CD8-positive, alpha-beta memory T cell (primary cell): ENCODE data around the gene NTRK3. TPM values are rescaled to one million over a fixed set of nuclear protein-coding genes. Genes with fewer than 3 reads are reported as not detected.

Source experiments
- CTCF ChIA-PET: fragments of 350-600 bp; sonication (Branson Sonifier 250); formaldehyde crosslinking; loops from one replicate; lab custom pipeline; 2021; ENCODE audit warnings: antibody characterized with exemption; lab: Charles Lee
- POLR2A ChIA-PET: fragments of 350-600 bp; sonication (Branson Sonifier 250); formaldehyde crosslinking; loops from one replicate; lab custom pipeline; 2021; ENCODE audit warnings: antibody characterized with exemption; lab: Charles Lee
- DNase-seq, 5 donors: peaks; one replicate each; pipeline versions ENCODE4 v3.0.0 to v3.0.0-alpha.2; 2020 to 2022; ENCODE audit warnings: mixed read lengths in 1 of 5
- H3K27ac ChIP-seq: one replicate; pipeline ENCODE4 v1.7.0; 2013; ENCODE audit warnings: low read depth, mild to moderate bottlenecking, low read length, moderate library complexity
- H3K27me3 ChIP-seq: 2 replicates; pipeline ENCODE4 v1.7.0; 2013; ENCODE audit warnings: low read length, mild to moderate bottlenecking; ENCODE audit not compliant: insufficient read depth, poor library complexity, severe bottlenecking
- H3K36me3 ChIP-seq: 2 replicates; pipeline ENCODE4 v1.7.0; 2013; ENCODE audit warnings: mild to moderate bottlenecking, low read length, moderate library complexity; ENCODE audit not compliant: insufficient read depth
- H3K4me1 ChIP-seq: 2 replicates; pipeline ENCODE4 v1.7.0; 2013; ENCODE audit warnings: mild to moderate bottlenecking, low read length, moderate library complexity; ENCODE audit not compliant: insufficient read depth
- H3K4me3 ChIP-seq: 2 replicates; pipeline ENCODE4 v1.7.0; 2013; ENCODE audit warnings: mild to moderate bottlenecking, low read length
- H3K9me3 ChIP-seq: 2 replicates; pipeline ENCODE4 v1.7.0; 2013; ENCODE audit warnings: mild to moderate bottlenecking, low read length
- H3K27ac Mint-ChIP-seq, 8 donors: one replicate each; pipeline ENCODE4 v1.8.0; 2020 to 2021; ENCODE audit warnings: mixed read lengths in 8 of 8, mild to moderate bottlenecking in 6 of 8, inconsistent platforms in 3 of 8, moderate library complexity in 3 of 8
- H3K27me3 Mint-ChIP-seq, 2 donors: one replicate each; pipeline ENCODE4 v1.8.0; 2020 to 2021; ENCODE audit warnings: mixed read lengths in 2 of 2, mild to moderate bottlenecking in 1 of 2, moderate library complexity in 1 of 2
- H3K36me3 Mint-ChIP-seq, 3 donors: one replicate each; pipeline ENCODE4 v1.8.0; 2020 to 2021; ENCODE audit warnings: mixed read lengths in 3 of 3, inconsistent platforms in 1 of 3, mild to moderate bottlenecking in 1 of 3
- H3K4me1 Mint-ChIP-seq, 3 donors: one replicate each; pipeline ENCODE4 v1.8.0; 2020 to 2021; ENCODE audit warnings: mixed read lengths in 3 of 3, inconsistent platforms in 1 of 3, mild to moderate bottlenecking in 1 of 3
- H3K4me3 Mint-ChIP-seq, 7 donors: one replicate each; pipeline ENCODE4 v1.8.0; 2020 to 2021; ENCODE audit warnings: mixed read lengths in 7 of 7, mild to moderate bottlenecking in 6 of 7, moderate library complexity in 4 of 7, inconsistent platforms in 2 of 7
- H3K9me3 Mint-ChIP-seq, 5 donors: one replicate each; pipeline ENCODE4 v1.8.0; 2020 to 2022; ENCODE audit warnings: mixed read lengths in 5 of 5, mild to moderate bottlenecking in 3 of 5, moderate library complexity in 2 of 5, inconsistent platforms in 1 of 5
- polyA plus RNA-seq: library from polyadenylated mRNA; unstranded; fragments of 300-500 nt; fragmentation: Illumina TruSeq; gene quantifications from one replicate; pipeline ENCODE4 v1.2.3, GENCODE V29; 2021
- total RNA-seq, 2 experiments: library from RNA; stranded (reverse); gene quantifications; one replicate each; pipeline ENCODE4 v1.2.3, GENCODE V29; 2021

The NTRK3 gene
- total and polyA plus RNA-seq, 3 experiments from 2014 or later = 0.26 to 0.29 TPM; not detected in 1

- H3K27me3 ChIP-seq = no peaks in the 10 kb centered on the region
- no peak overlapping the region for H3K27ac Mint-ChIP-seq
- H3K4me1 ChIP-seq = no peaks in the 10 kb centered on the region
- ChIA-PET CTCF (no interaction called here), POLR2A (no interaction called here)
- no peaks in the 10 kb centered on the region for H3K36me3 Mint-ChIP-seq
- H3K4me3 Mint-ChIP-seq = no peak overlapping the region
- no peak for DNase-seq
- H3K9me3 ChIP-seq = no peaks in the 10 kb centered on the region
- no peak overlapping the region for H3K27ac ChIP-seq
- H3K36me3 ChIP-seq = no peaks in the 10 kb centered on the region
- H3K9me3 Mint-ChIP-seq = peaks cover 0 to 3% (median 0%) of the 10 kb centered on the region in 5 donors
- peaks cover 0 to 8% of the 10 kb centered on the region in 2 donors for H3K27me3 Mint-ChIP-seq
- H3K4me3 ChIP-seq = no peak overlapping the region
- H3K4me1 Mint-ChIP-seq = no peaks in the 10 kb centered on the region
Observed at GRCh38 chr15:88069561-88069960, 187.0 kb downstream of the NTRK3 start.

- no peak overlapping the region for H3K4me3 Mint-ChIP-seq
- no peak overlapping the region for H3K4me3 ChIP-seq
- no peaks in the 10 kb centered on the region for H3K27me3 ChIP-seq
- H3K27ac ChIP-seq = no peak overlapping the region
- POLR2A ChIA-PET = no interaction called here
- peaks cover 0 to 3% (median 0%) of the 10 kb centered on the region in 5 donors for H3K9me3 Mint-ChIP-seq
- no peaks in the 10 kb centered on the region for H3K36me3 ChIP-seq
- no peak for DNase-seq
- H3K36me3 Mint-ChIP-seq = no peaks in the 10 kb centered on the region
- no peaks in the 10 kb centered on the region for H3K4me1 ChIP-seq
- no peaks in the 10 kb centered on the region for H3K9me3 ChIP-seq
- CTCF ChIA-PET = no interaction called here
- no peaks in the 10 kb centered on the region for H3K4me1 Mint-ChIP-seq
- peaks cover 0 to 8% of the 10 kb centered on the region in 2 donors for H3K27me3 Mint-ChIP-seq
- no peak overlapping the region for H3K27ac Mint-ChIP-seq
Observed at GRCh38 chr15:88067331-88067685, 189.2 kb downstream of the NTRK3 start.

- Histone ChIP-seq H3K36me3 (no peaks in the 10 kb centered on the region), H3K4me1 (no peaks in the 10 kb centered on the region), H3K27ac (no peak overlapping the region), H3K4me3 (no peak overlapping the region), H3K9me3 (no peaks in the 10 kb centered on the region), H3K27me3 (no peaks in the 10 kb centered on the region)
- no peak overlapping the region for H3K27ac Mint-ChIP-seq
- no peaks in the 10 kb centered on the region for H3K36me3 Mint-ChIP-seq
- no peak overlapping the region for H3K4me3 Mint-ChIP-seq
- H3K9me3 Mint-ChIP-seq = peaks cover 0 to 3% (median 0%) of the 10 kb centered on the region in 5 donors
- H3K27me3 Mint-ChIP-seq = peaks cover 0 to 8% of the 10 kb centered on the region in 2 donors
- CTCF ChIA-PET = no interaction called here
- no peak for DNase-seq
- POLR2A ChIA-PET = no interaction called here
- H3K4me1 Mint-ChIP-seq = no peaks in the 10 kb centered on the region
Observed at GRCh38 chr15:88066636-88067330, 189.8 kb downstream of the NTRK3 start.

GRCh38 chr15:88061452-88061851 is 195.1 kb downstream of the NTRK3 start:
- Mint-ChIP-seq H3K36me3 (no peaks in the 10 kb centered on the region), H3K27ac (no peak overlapping the region), H3K4me3 (no peak overlapping the region), H3K9me3 (peaks cover 0 to 2% (median 0%) of the 10 kb centered on the region in 5 donors), H3K4me1 (no peaks in the 10 kb centered on the region), H3K27me3 (peaks cover 0 to 1% of the 10 kb centered on the region in 2 donors)
- no peaks in the 10 kb centered on the region for H3K27me3 ChIP-seq
- no peak overlapping the region for H3K4me3 ChIP-seq
- no peak overlapping the region for H3K27ac ChIP-seq
- H3K9me3 ChIP-seq = no peaks in the 10 kb centered on the region
- CTCF ChIA-PET = no interaction called here
- DNase-seq = no peak
- no peaks in the 10 kb centered on the region for H3K36me3 ChIP-seq
- H3K4me1 ChIP-seq = no peaks in the 10 kb centered on the region
- POLR2A ChIA-PET = no interaction called here

GRCh38 chr15:88060383-88060782 is 196.2 kb downstream of the NTRK3 start:
- POLR2A ChIA-PET = no interaction called here
- no peak overlapping the region for H3K4me3 ChIP-seq
- CTCF ChIA-PET = interaction anchor here (0.7 kb wide), 1 partner anchor 1829 kb away, joined by 3 read pairs; no protein-coding TSS in a partner anchor
- no peaks in the 10 kb centered on the region for H3K4me1 Mint-ChIP-seq
- H3K36me3 Mint-ChIP-seq = no peaks in the 10 kb centered on the region
- H3K27ac Mint-ChIP-seq = no peak overlapping the region
- no peak overlapping the region for H3K4me3 Mint-ChIP-seq
- no peaks in the 10 kb centered on the region for H3K4me1 ChIP-seq
- no peak overlapping the region for H3K27ac ChIP-seq
- H3K27me3 Mint-ChIP-seq = peaks cover 0 to 1% of the 10 kb centered on the region in 2 donors
- DNase-seq = no peak
- no peaks in the 10 kb centered on the region for H3K9me3 ChIP-seq
- H3K9me3 Mint-ChIP-seq = peaks cover 0 to 2% (median 0%) of the 10 kb centered on the region in 5 donors
- H3K36me3 ChIP-seq = no peaks in the 10 kb centered on the region
- H3K27me3 ChIP-seq = no peaks in the 10 kb centered on the region

GRCh38 chr15:88057836-88058235 is 198.7 kb downstream of the NTRK3 start:
- Mint-ChIP-seq H3K9me3 (peaks cover 0 to 2% (median 0%) of the 10 kb centered on the region in 5 donors), H3K27ac (no peak overlapping the region), H3K4me1 (no peaks in the 10 kb centered on the region), H3K36me3 (no peaks in the 10 kb centered on the region), H3K4me3 (no peak overlapping the region), H3K27me3 (peaks cover 0 to 3% of the 10 kb centered on the region in 2 donors)
- ChIA-PET CTCF (no interaction called here), POLR2A (no interaction called here)
- H3K4me3 ChIP-seq = no peak overlapping the region
- no peaks in the 10 kb centered on the region for H3K36me3 ChIP-seq
- H3K27me3 ChIP-seq = no peaks in the 10 kb centered on the region
- no peak overlapping the region for H3K27ac ChIP-seq
- DNase-seq = no peak
- no peaks in the 10 kb centered on the region for H3K9me3 ChIP-seq
- no peaks in the 10 kb centered on the region for H3K4me1 ChIP-seq

GRCh38 chr15:88049506-88049905 is 207.0 kb downstream of the NTRK3 start:
- CTCF ChIA-PET = no interaction called here
- POLR2A ChIA-PET = no interaction called here
- no peaks in the 10 kb centered on the region for H3K27me3 ChIP-seq
- Mint-ChIP-seq H3K27me3 (peaks cover 2 to 7% of the 10 kb centered on the region in 2 donors), H3K4me3 (no peak overlapping the region), H3K27ac (no peak overlapping the region), H3K9me3 (peaks cover 0 to 3% (median 0%) of the 10 kb centered on the region in 5 donors), H3K36me3 (no peaks in the 10 kb centered on the region), H3K4me1 (no peaks in the 10 kb centered on the region)
- no peaks in the 10 kb centered on the region for H3K9me3 ChIP-seq
- H3K36me3 ChIP-seq = no peaks in the 10 kb centered on the region
- H3K4me3 ChIP-seq = no peak overlapping the region
- H3K4me1 ChIP-seq = no peaks in the 10 kb centered on the region
- no peak for DNase-seq
- H3K27ac ChIP-seq = no peak overlapping the region

- no peaks in the 10 kb centered on the region for H3K27me3 ChIP-seq
- no peak for DNase-seq
- H3K36me3 ChIP-seq = no peaks in the 10 kb centered on the region
- H3K27ac Mint-ChIP-seq = no peak overlapping the region
- H3K27me3 Mint-ChIP-seq = peaks cover 0 to 7% of the 10 kb centered on the region in 2 donors
- H3K9me3 ChIP-seq = no peaks in the 10 kb centered on the region
- no peak overlapping the region for H3K4me3 ChIP-seq
- no peak overlapping the region for H3K27ac ChIP-seq
- H3K4me1 ChIP-seq = no peaks in the 10 kb centered on the region
- no peak overlapping the region for H3K4me3 Mint-ChIP-seq
- no peaks in the 10 kb centered on the region for H3K4me1 Mint-ChIP-seq
- ChIA-PET CTCF (no interaction called here), POLR2A (no interaction called here)
- no peaks in the 10 kb centered on the region for H3K36me3 Mint-ChIP-seq
- peaks cover 0 to 3% (median 0%) of the 10 kb centered on the region in 5 donors for H3K9me3 Mint-ChIP-seq
Observed at GRCh38 chr15:88048755-88049154, 207.8 kb downstream of the NTRK3 start.
